Gastrocnemius medialis (tissue), 4 donors: ENCODE results near the gene RAB14. TPM values are rescaled to one million over a fixed set of nuclear protein-coding genes. Genes with fewer than 3 reads are reported as not detected.

ENCODE experiments used
- ATAC-seq, 2 donors: fragments of 150-250 bp; one replicate each; pipeline ENCODE4 v1.9.1; 2016
- DNase-seq, 2 donors: peaks; one replicate each; pipeline ENCODE4 v3.0.0-alpha.2; 2019
- H3K27ac ChIP-seq, 4 donors: fragments of 200-600 bp; sonication (generic); 1 replicate in 1 of 4; 2 replicates in 3 of 4; pipeline ENCODE4 v1.5.1; 2016 to 2018; ENCODE audit warnings: mild to moderate bottlenecking in 2 of 4, moderate library complexity in 1 of 4
- H3K27me3 ChIP-seq, 3 donors: fragments of 200-600 bp; sonication (generic) in 2 of 3; 1 replicate in 1 of 3; 2 replicates in 2 of 3; pipeline versions ENCODE4 v1.5.1 to v1.6.0; 2016 to 2019; ENCODE audit warnings: mild to moderate bottlenecking in 1 of 3, moderate library complexity in 1 of 3
- H3K36me3 ChIP-seq, 2 donors: fragments of 200-600 bp; sonication (generic) in 1 of 2; one replicate each; pipeline ENCODE4 v1.5.1; 2017 to 2018
- H3K4me1 ChIP-seq, 2 donors: fragments of 200-600 bp; sonication (generic) in 1 of 2; one replicate each; pipeline ENCODE4 v1.5.1; 2016 to 2017; ENCODE audit warnings: mild to moderate bottlenecking in 2 of 2
- H3K4me3 ChIP-seq, 4 donors: fragments of 200-600 bp; sonication (generic) in 3 of 4; 1 replicate in 1 of 4; 2 replicates in 3 of 4; pipeline ENCODE4 v1.5.1; 2016 to 2019; ENCODE audit warnings: mild to moderate bottlenecking in 2 of 4
- H3K9me3 ChIP-seq, 3 donors: fragments of 200-600 bp; sonication (generic) in 2 of 3; 1 replicate in 1 of 3; 2 replicates in 2 of 3; pipeline ENCODE4 v1.5.1; 2016 to 2019
- CTCF ChIP-seq, 5 experiments: fragments of 450-650 bp in 3 of 5; fragments of 200-600 bp in 2 of 5; sonication (generic) in 2 of 5; IDR thresholded peaks in 4 of 5; conservative IDR thresholded peaks in 1 of 5; 1 replicate in 4 of 5; 2 replicates in 1 of 5; pipeline ENCODE4 v1.5.1; 2016 to 2019; ENCODE audit warnings: antibody characterized with exemption in 5 of 5, mild to moderate bottlenecking in 3 of 5, moderate library complexity in 3 of 5
- POLR2A ChIP-seq, 2 donors: fragments of 450-650 bp; IDR thresholded peaks; one replicate each; pipeline ENCODE4 v1.6.1; 2017; ENCODE audit warnings: antibody characterized with exemption in 2 of 2, mild to moderate bottlenecking in 2 of 2, moderate library complexity in 2 of 2
- in situ Hi-C, 4 donors: fragments of 200-750 bp; cut with MboI; loops; one replicate each; pipeline versions ENCODE4 v1.15.0 to v1.8.0; 2017; ENCODE audit warnings: low sequenced_read_pairs in 4 of 4
- intact Hi-C: fragments of 100-400 bp; cut with DNase I; formaldehyde crosslinking; loops from one replicate; pipeline ENCODE4 v1.15.1; 2023; ENCODE audit warnings: low total_unique reads
- total RNA-seq, 4 donors: library from RNA; depleted of rRNA; stranded (reverse); fragments of >200 nt; gene quantifications; one replicate each; pipeline versions ENCODE4 v1.1.0 to v1.2.3, GENCODE V29; 2016

RAB14 gene
- total RNA-seq, 4 donors from 2014 or later: 18.7 to 26.8 (median 19.5) TPM

- peaks cover 0 to 1% of the 10 kb centered on the region in 2 donors for H3K36me3 ChIP-seq
- in situ Hi-C loops (no loop called here), intact Hi-C loops (no loop called here)
- no peak for TF ChIP-seq CTCF (IDR thresholded peaks at IDR 0.05 in 4 of 5, conservative IDR thresholded peaks at IDR 0.05 in 1 of 5)
- no peak overlapping the region for H3K27ac ChIP-seq
- H3K27me3 ChIP-seq: no peaks in the 10 kb centered on the region
- ATAC-seq: no peak
- H3K4me1 ChIP-seq: peaks cover 47 to 52% of the 10 kb centered on the region in 2 donors
- H3K9me3 ChIP-seq: no peaks in the 10 kb centered on the region
- no peak for DNase-seq
- H3K4me3 ChIP-seq: no peak overlapping the region
These were observed 13.9 kb downstream of the RAB14 start for GRCh38 chr9:121187636-121188305.

- no peak overlapping the region for H3K4me3 ChIP-seq
- H3K4me1 ChIP-seq: peaks cover 28 to 33% of the 10 kb centered on the region in 2 donors
- DNase-seq: no peak
- H3K27ac ChIP-seq: no peak overlapping the region
- TF ChIP-seq POLR2A (IDR thresholded peaks at IDR 0.05): no peak
- no peak for TF ChIP-seq CTCF (IDR thresholded peaks at IDR 0.05 in 4 of 5, conservative IDR thresholded peaks at IDR 0.05 in 1 of 5)
- no peaks in the 10 kb centered on the region for H3K27me3 ChIP-seq
- no peaks in the 10 kb centered on the region for H3K9me3 ChIP-seq
- intact Hi-C loops (no loop called here), in situ Hi-C loops (no loop called here)
- H3K36me3 ChIP-seq: peaks cover 0 to 16% of the 10 kb centered on the region in 2 donors
- ATAC-seq: no peak
These were observed 15.8 kb downstream of the RAB14 start for GRCh38 chr9:121185774-121186403.

GRCh38 chr9:121185178-121185745 lies 16.4 kb downstream of the RAB14 start:
- H3K4me1 ChIP-seq: peaks cover 22 to 31% of the 10 kb centered on the region in 2 donors
- H3K27me3 ChIP-seq: no peaks in the 10 kb centered on the region
- in situ Hi-C loops: no loop called here
- no peak overlapping the region for H3K27ac ChIP-seq
- no peaks in the 10 kb centered on the region for H3K9me3 ChIP-seq
- TF ChIP-seq POLR2A (IDR thresholded peaks at IDR 0.05): no peak
- TF ChIP-seq CTCF (IDR thresholded peaks at IDR 0.05 in 4 of 5, conservative IDR thresholded peaks at IDR 0.05 in 1 of 5): no peak
- no peak for DNase-seq
- ATAC-seq: no peak
- intact Hi-C loops: no loop called here
- no peak overlapping the region for H3K4me3 ChIP-seq
- H3K36me3 ChIP-seq: peaks cover 0 to 18% of the 10 kb centered on the region in 2 donors

- Histone ChIP-seq H3K4me1 (peaks cover 14 to 32% of the 10 kb centered on the region in 2 donors), H3K9me3 (no peaks in the 10 kb centered on the region), H3K27me3 (no peaks in the 10 kb centered on the region), H3K4me3 (no peak overlapping the region), H3K36me3 (peaks cover 0 to 18% of the 10 kb centered on the region in 2 donors), H3K27ac (no peak overlapping the region)
- TF ChIP-seq POLR2A (IDR thresholded peaks at IDR 0.05): no peak
- TF ChIP-seq CTCF (IDR thresholded peaks at IDR 0.05 in 4 of 5, conservative IDR thresholded peaks at IDR 0.05 in 1 of 5): no peak
- in situ Hi-C loops: no loop called here
- intact Hi-C loops: no loop called here
- DNase-seq: no peak
- ATAC-seq: no peak
These were observed 17.2 kb downstream of the RAB14 start for GRCh38 chr9:121184463-121184862.
